H1 (cell line): ENCODE measurements around the gene PPIP5K1. TPM values are rescaled to one million over a fixed set of nuclear protein-coding genes. Genes with fewer than 3 reads are reported as not detected.
A peak's percentile ranks its signal among the peaks of the same experiment; 100 is the strongest.
"Not testable (repeated sequence)": the region's sequence is repeated elsewhere in the genome, so short reads cannot be mapped to it uniquely, and the experiment has no call there.

ENCODE experiments used
- CTCF ChIA-PET: fragments of 300-600 bp; sonication (Branson Sonifier 250); formaldehyde crosslinking; loops from one replicate; lab custom pipeline; 2021; ENCODE audit not compliant: partially characterized antibody; lab: Charles Lee
- POLR2A ChIA-PET: fragments of 300-600 bp; sonication (Branson Sonifier 250); formaldehyde crosslinking; loops from one replicate; lab custom pipeline; 2021; ENCODE audit warnings: inconsistent platforms; ENCODE audit not compliant: partially characterized antibody; lab: Charles Lee
- DNase-seq, 2 experiments: peaks; one replicate each; pipeline versions ENCODE4 v3.0.0 to v3.0.0-alpha.2; 2010 to 2022; ENCODE audit warnings: low spot score in 2 of 2, low read depth in 1 of 2, mixed read lengths in 1 of 2
- FAIRE-seq: peaks from 2 replicates; lab custom pipeline; 2011; peaks lifted over from hg19 to GRCh38; lab: Jason Lieb, UNC
- H2AFZ ChIP-seq: 2 replicates; pipeline ENCODE4 v1.8.1; 2012; ENCODE audit warnings: low read length, inconsistent platforms
- H2AK5ac ChIP-seq: 2 replicates; pipeline ENCODE4 v1.6.1; 2013; ENCODE audit warnings: low read depth, low read length
- H2BK120ac ChIP-seq: replicated peaks from 2 replicates; pipeline ENCODE3; 2013; ENCODE audit warnings: low read depth, low read length, inconsistent platforms
- H2BK12ac ChIP-seq: 2 replicates; pipeline ENCODE4 v1.6.1; 2013; ENCODE audit warnings: low read depth, low read length
- H2BK15ac ChIP-seq: 2 replicates; pipeline ENCODE4 v1.6.1; 2013; ENCODE audit warnings: low read length
- H2BK20ac ChIP-seq: 2 replicates; pipeline ENCODE4 v1.6.1; 2013; ENCODE audit warnings: low read length
- H2BK5ac ChIP-seq: 2 replicates; pipeline ENCODE4 v1.6.1; 2013; ENCODE audit warnings: low read depth, low read length
- H3K14ac ChIP-seq: 2 replicates; pipeline ENCODE4 v1.6.1; 2013; ENCODE audit warnings: inconsistent platforms; ENCODE audit not compliant: insufficient read length
- H3K18ac ChIP-seq: 2 replicates; pipeline ENCODE4 v1.6.1; 2013; ENCODE audit warnings: low read length; ENCODE audit errors: extremely low read depth
- H3K23ac ChIP-seq: 2 replicates; pipeline ENCODE4 v1.6.1; 2013; ENCODE audit warnings: inconsistent platforms; ENCODE audit not compliant: insufficient read length
- H3K23me2 ChIP-seq: 2 replicates; pipeline ENCODE4 v1.6.1; 2013; ENCODE audit warnings: low read depth, low read length
- H3K27ac ChIP-seq: 2 replicates; pipeline ENCODE4 v1.6.1; 2011; ENCODE audit warnings: low read depth, low read length, inconsistent platforms
- H3K27me3 ChIP-seq, 4 experiments: replicated peaks in 1 of 4; 1 replicate in 1 of 4; 2 replicates in 3 of 4; pipeline versions ENCODE4 v1.6.1 to v1.8.1; 2011 to 2013; ENCODE audit warnings: low read length in 3 of 4, mild to moderate bottlenecking in 3 of 4, inconsistent platforms in 2 of 4, mixed read lengths in 2 of 4, moderate library complexity in 1 of 4; ENCODE audit not compliant: control insufficient read depth in 3 of 4, insufficient read depth in 3 of 4; ENCODE audit errors: extremely low read depth in 1 of 4
- H3K36me3 ChIP-seq, 4 experiments: 2 replicates each; pipeline versions ENCODE4 v1.6.1 to v1.8.1; 2011 to 2013; ENCODE audit warnings: mild to moderate bottlenecking in 4 of 4, low read length in 3 of 4, moderate library complexity in 2 of 4, control low read depth in 1 of 4, inconsistent platforms in 1 of 4; ENCODE audit not compliant: insufficient read depth in 4 of 4, control insufficient read depth in 2 of 4
- H3K4ac ChIP-seq: replicated peaks from 2 replicates; pipeline ENCODE3; 2013; ENCODE audit warnings: low read length, low read depth, mixed read lengths, inconsistent platforms; ENCODE audit not compliant: insufficient read length
- H3K4me1 ChIP-seq, 4 experiments: replicated peaks in 1 of 4; 1 replicate in 1 of 4; 2 replicates in 3 of 4; pipeline versions ENCODE4 v1.6.1 to v1.8.1; 2011 to 2013; ENCODE audit warnings: low read length in 3 of 4, inconsistent platforms in 2 of 4, mixed read lengths in 1 of 4; ENCODE audit not compliant: insufficient read depth in 4 of 4, control insufficient read depth in 3 of 4
- H3K4me2 ChIP-seq, 2 experiments: 2 replicates each; pipeline versions ENCODE4 v1.6.1 to v1.8.1; 2011 to 2013; ENCODE audit warnings: low read depth in 2 of 2, low read length in 2 of 2, control low read depth in 1 of 2, inconsistent platforms in 1 of 2, mild to moderate bottlenecking in 1 of 2; ENCODE audit not compliant: insufficient read depth in 1 of 2
- H3K4me3 ChIP-seq, 4 experiments: fragments of 200-600, 300-600 bp in 1 of 4; sonication (generic), shearing (Covaris generic), sonication (Bioruptor Twin) in 1 of 4; 2 replicates each; pipeline versions ENCODE4 v1.5.1 to v1.8.1; 2011 to 2016; ENCODE audit warnings: low read length in 4 of 4, low read depth in 3 of 4, control low read depth in 2 of 4, inconsistent platforms in 2 of 4, mild to moderate bottlenecking in 2 of 4, mixed read lengths in 1 of 4, moderate library complexity in 1 of 4; ENCODE audit not compliant: insufficient read depth in 2 of 4; ENCODE audit errors: extremely low read depth in 1 of 4
- H3K56ac ChIP-seq: replicated peaks from 2 replicates; pipeline ENCODE3; 2013; ENCODE audit warnings: low read depth, mild to moderate bottlenecking, mixed read lengths, low read length, inconsistent platforms; ENCODE audit not compliant: insufficient read length
- H3K79me1 ChIP-seq: 2 replicates; pipeline ENCODE4 v1.6.1; 2013; ENCODE audit warnings: low read depth, low read length, control low read depth
- H3K79me2 ChIP-seq, 2 experiments: 2 replicates each; pipeline versions ENCODE4 v1.6.1 to v1.8.1; 2012 to 2013; ENCODE audit warnings: low read length in 2 of 2, mild to moderate bottlenecking in 2 of 2, inconsistent platforms in 1 of 2; ENCODE audit not compliant: insufficient read depth in 2 of 2, control insufficient read depth in 1 of 2
- H3K9ac ChIP-seq, 4 experiments: replicated peaks in 1 of 4; 1 replicate in 1 of 4; 2 replicates in 3 of 4; pipeline versions ENCODE4 v1.6.1 to v1.8.1; 2011 to 2013; ENCODE audit warnings: low read depth in 3 of 4, low read length in 3 of 4, control low read depth in 2 of 4, mild to moderate bottlenecking in 2 of 4, moderate library complexity in 2 of 4, inconsistent platforms in 1 of 4; ENCODE audit errors: extremely low read depth in 1 of 4
- H3K9me3 ChIP-seq, 2 experiments: 2 replicates each; pipeline versions ENCODE4 v1.6.1 to v1.8.1; 2012 to 2013; ENCODE audit warnings: mild to moderate bottlenecking in 2 of 2, moderate library complexity in 2 of 2, control low read depth in 1 of 2, inconsistent platforms in 1 of 2, low read depth in 1 of 2, low read length in 1 of 2, mixed read lengths in 1 of 2; ENCODE audit not compliant: insufficient read depth in 2 of 2
- H4K20me1 ChIP-seq, 2 experiments: replicated peaks in 1 of 2; 2 replicates each; pipeline versions ENCODE3 to v1.8.1; 2011 to 2013; ENCODE audit warnings: inconsistent platforms in 2 of 2, low read length in 2 of 2, mild to moderate bottlenecking in 1 of 2; ENCODE audit not compliant: insufficient read depth in 2 of 2, control insufficient read depth in 1 of 2
- H4K5ac ChIP-seq: 2 replicates; pipeline ENCODE4 v1.6.1; 2013; ENCODE audit warnings: low read length, low read depth, mixed read lengths, inconsistent platforms; ENCODE audit not compliant: insufficient read length
- H4K8ac ChIP-seq: 2 replicates; pipeline ENCODE4 v1.8.0; 2013; ENCODE audit warnings: mild to moderate bottlenecking, moderate library complexity, low read length, inconsistent platforms; ENCODE audit not compliant: insufficient read depth; ENCODE audit errors: extremely low read depth
- H4K91ac ChIP-seq: replicated peaks from 2 replicates; pipeline ENCODE3; 2013; ENCODE audit warnings: low read length, mixed read lengths, inconsistent platforms; ENCODE audit not compliant: insufficient read length
- WGBS, 2 experiments: shearing (Covaris generic) in 1 of 2; methylation state at CpG; one replicate each; pipeline versions ENCODE4 v1.1.6 to v1.1.7; 2013 to 2015; ENCODE audit warnings: low lambda C conversion rate in 2 of 2, mixed read lengths in 2 of 2, inconsistent platforms in 1 of 2, low coverage in 1 of 2, missing lambda C conversion rate in 1 of 2; ENCODE audit not compliant: insufficient replicate concordance in 2 of 2, insufficient coverage in 1 of 2, insufficient read length in 1 of 2; ENCODE audit errors: extremely low coverage in 1 of 2, missing lambda C conversion rate in 1 of 2; 5-methylcytosine and 5-hydroxymethylcytosine counted together
- polyA plus RNA-seq, 7 experiments: library from polyadenylated mRNA; depleted of rRNA in 3 of 7; stranded (reverse) in 5 of 7; unstranded in 2 of 7; fragments of >200 nt in 5 of 7; fragments of 200-250 nt in 2 of 7; gene quantifications; 1 replicate in 5 of 7; 2 replicates in 1 of 7; 4 replicates in 1 of 7; pipeline versions ENCODE4 v1.2.1 to v1.2.3, GENCODE V29; 2011 to 2013; ENCODE audit warnings: missing spikeins in 2 of 7, mixed read lengths in 2 of 7
- total RNA-seq: library from RNA; stranded (reverse); fragmentation: NEBNext Ultra II Directional; extraction: Animal tissue kit (Norgen Biotek cat#: 25700); gene quantifications from 2 replicates; pipeline ENCODE4 v1.2.1, GENCODE V29; 2021

Gene PPIP5K1
- total and polyA plus RNA-seq, 2 of the 8 experiments (the other 6 are each of a cell fraction or from before 2014, with no cell fraction given), result 18.8 to 22.7 TPM

DNA sequence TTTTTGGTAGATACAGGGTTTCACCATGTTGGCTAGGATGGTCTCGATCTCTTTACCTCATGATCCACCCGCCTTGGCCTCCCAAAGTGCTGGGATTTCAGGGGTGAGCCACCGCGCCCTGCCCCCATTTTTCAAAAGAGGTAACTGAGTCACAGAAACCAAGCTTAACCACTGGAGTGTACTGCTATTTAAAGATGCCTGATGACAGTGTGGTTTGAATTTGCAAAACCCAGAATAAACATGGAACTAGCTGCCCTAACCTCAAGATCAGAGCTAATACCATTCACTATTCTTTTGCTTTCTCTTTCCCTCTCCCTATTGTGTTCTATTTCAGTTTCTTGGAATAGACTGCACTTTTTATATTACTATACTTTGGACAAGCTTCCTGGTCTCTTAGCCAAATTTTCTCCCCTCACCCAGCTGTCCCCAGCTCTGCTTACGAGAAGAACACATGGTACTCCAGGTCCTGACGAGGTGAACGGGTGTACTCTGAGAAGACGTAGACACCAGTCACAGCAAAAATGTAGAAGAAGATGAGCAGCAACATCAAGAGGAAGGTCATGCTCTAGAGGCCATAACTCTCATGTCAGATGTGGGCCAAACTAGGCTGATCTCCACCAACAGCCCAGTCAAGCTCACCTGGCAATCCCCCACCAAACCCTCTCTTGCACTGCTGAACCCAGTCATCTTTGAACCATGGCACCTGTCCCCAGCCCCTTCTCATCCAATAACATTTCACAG lies 48.6 kb upstream of the PPIP5K1 start:
- 93% methylated on average over 8 of the region's 8 CpGs; no CpG with 5 or more reads in 1 of the 2 experiments for WGBS, 2 experiments
- H3K56ac ChIP-seq, H3K36me3 ChIP-seq, H4K5ac ChIP-seq, H3K9me3 ChIP-seq, H3K23me2 ChIP-seq, H3K14ac ChIP-seq, H3K27me3 ChIP-seq, H3K79me2 ChIP-seq, DNase-seq, H4K8ac ChIP-seq, H3K4me3 ChIP-seq, H2BK120ac ChIP-seq, H3K9ac ChIP-seq, H2AK5ac ChIP-seq, H3K79me1 ChIP-seq, H4K20me1 ChIP-seq, H4K91ac ChIP-seq, POLR2A ChIA-PET, H2BK5ac ChIP-seq, H3K18ac ChIP-seq, H3K4me1 ChIP-seq, H2AFZ ChIP-seq, H3K23ac ChIP-seq, H2BK20ac ChIP-seq, FAIRE-seq, H3K4ac ChIP-seq, H3K27ac ChIP-seq, H2BK15ac ChIP-seq, H3K4me2 ChIP-seq: not testable (repeated sequence)
- CTCF ChIA-PET, result interaction anchor here (0.7 kb wide), 1 partner anchor 115 kb away, joined by 3 read pairs; no protein-coding TSS in a partner anchor
- H2BK12ac ChIP-seq, result 0 out of 2 replicates have a peak overlapping the region, but pooled peaks have one; percentile 39

DNA sequence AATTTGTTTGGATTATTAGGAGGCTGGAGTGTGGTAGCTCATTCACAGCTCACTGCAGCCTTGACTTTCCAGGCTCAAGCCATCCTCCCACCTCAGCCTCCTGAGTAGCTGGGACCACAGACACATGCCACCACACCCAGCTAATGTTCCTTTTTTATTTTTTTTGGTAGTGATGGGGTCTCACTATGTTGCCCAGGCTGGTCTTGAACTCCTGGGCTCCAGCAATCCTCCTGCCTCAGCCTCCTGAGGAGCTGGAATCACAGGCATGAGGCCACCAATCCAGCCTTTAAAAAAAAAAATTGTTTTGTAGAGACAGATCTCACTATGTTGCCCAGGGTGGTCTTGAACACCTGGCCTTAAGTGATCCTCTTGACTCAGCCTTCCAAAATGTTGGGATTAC lies 36.9 kb upstream of the PPIP5K1 start:
- FAIRE-seq, result not testable (repeated sequence)

More for the DNA sequence above, 36.9 kb upstream of the PPIP5K1 start:
- POLR2A ChIA-PET, DNase-seq, H2AK5ac ChIP-seq, H3K79me2 ChIP-seq, H4K20me1 ChIP-seq, H3K9ac ChIP-seq, H3K14ac ChIP-seq, H3K4me3 ChIP-seq, H3K23me2 ChIP-seq, H3K4me2 ChIP-seq, H4K5ac ChIP-seq, H3K36me3 ChIP-seq, H3K56ac ChIP-seq, H2BK5ac ChIP-seq, H3K27me3 ChIP-seq, H3K4me1 ChIP-seq, H2BK12ac ChIP-seq, H4K8ac ChIP-seq, H2AFZ ChIP-seq, H3K27ac ChIP-seq, H3K4ac ChIP-seq, H3K9me3 ChIP-seq, H4K91ac ChIP-seq, H3K79me1 ChIP-seq, CTCF ChIA-PET, H2BK15ac ChIP-seq, H3K18ac ChIP-seq, H2BK120ac ChIP-seq, H3K23ac ChIP-seq, H2BK20ac ChIP-seq: not testable (repeated sequence)
